C4-2B (cell line): ENCODE results near the gene LRCH2.

Source experiments
- H3K27ac ChIP-seq: fragments of 450-650 bp; 2 replicates; pipeline ENCODE4 v1.5.1; 2017
- ZFX ChIP-seq: fragments of 450-650 bp; IDR thresholded peaks from 2 replicates; pipeline ENCODE4 v1.6.1; 2017
- TF ChIP-seq, protein P1 (sequence below): fragments of 450-650 bp; conservative IDR thresholded peaks from 2 replicates; pipeline ENCODE4 v1.5.1; 2017; ENCODE audit warnings: mild to moderate bottlenecking

The LRCH2 gene

DNA sequence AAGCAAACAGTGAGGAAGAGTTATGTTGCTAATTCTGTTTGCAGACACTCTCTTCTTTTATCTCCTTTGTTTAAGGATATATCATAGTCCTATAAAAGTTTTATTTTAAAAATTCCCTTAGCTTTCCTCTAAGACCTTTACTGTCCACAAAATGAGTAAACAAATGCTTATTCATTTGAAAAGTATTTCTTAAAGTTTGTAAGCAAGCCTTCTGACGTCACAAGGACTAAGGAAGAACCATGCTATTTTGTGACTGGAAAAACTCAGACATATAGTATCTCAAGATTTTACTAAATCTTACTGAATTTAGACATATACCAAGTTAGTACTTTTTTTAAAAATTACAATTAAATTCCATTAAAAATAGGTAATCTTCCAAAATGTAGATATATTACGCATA, 49.9 kb downstream of the LRCH2 start:
- TF ChIP-seq ZFX, result no peak
- TF ChIP-seq, protein P1, sequence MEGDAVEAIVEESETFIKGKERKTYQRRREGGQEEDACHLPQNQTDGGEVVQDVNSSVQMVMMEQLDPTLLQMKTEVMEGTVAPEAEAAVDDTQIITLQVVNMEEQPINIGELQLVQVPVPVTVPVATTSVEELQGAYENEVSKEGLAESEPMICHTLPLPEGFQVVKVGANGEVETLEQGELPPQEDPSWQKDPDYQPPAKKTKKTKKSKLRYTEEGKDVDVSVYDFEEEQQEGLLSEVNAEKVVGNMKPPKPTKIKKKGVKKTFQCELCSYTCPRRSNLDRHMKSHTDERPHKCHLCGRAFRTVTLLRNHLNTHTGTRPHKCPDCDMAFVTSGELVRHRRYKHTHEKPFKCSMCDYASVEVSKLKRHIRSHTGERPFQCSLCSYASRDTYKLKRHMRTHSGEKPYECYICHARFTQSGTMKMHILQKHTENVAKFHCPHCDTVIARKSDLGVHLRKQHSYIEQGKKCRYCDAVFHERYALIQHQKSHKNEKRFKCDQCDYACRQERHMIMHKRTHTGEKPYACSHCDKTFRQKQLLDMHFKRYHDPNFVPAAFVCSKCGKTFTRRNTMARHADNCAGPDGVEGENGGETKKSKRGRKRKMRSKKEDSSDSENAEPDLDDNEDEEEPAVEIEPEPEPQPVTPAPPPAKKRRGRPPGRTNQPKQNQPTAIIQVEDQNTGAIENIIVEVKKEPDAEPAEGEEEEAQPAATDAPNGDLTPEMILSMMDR, result no peak
- no peak overlapping the region for H3K27ac ChIP-seq

DNA sequence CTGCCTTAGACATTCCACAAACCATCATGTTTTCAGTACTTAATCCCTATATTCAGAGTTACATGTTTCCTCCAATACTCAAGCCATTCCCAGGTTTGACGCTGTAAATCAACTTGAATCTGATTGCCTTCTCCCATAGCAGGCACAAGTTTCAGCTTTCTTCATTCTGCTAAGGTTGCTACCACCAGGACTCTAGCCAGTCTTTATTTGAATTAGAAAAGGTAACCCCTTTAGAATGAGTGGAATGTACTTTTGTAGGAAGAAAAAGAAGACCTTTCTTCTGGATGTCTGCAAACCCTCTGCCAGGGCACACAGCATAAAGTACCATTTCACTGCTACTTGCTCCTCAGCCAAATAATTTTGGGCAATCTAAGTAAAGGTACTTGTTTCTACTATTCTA, 55.4 kb downstream of the LRCH2 start:
- no peak for TF ChIP-seq ZFX
- TF ChIP-seq, protein P1, result no peak
- no peak overlapping the region for H3K27ac ChIP-seq

DNA sequence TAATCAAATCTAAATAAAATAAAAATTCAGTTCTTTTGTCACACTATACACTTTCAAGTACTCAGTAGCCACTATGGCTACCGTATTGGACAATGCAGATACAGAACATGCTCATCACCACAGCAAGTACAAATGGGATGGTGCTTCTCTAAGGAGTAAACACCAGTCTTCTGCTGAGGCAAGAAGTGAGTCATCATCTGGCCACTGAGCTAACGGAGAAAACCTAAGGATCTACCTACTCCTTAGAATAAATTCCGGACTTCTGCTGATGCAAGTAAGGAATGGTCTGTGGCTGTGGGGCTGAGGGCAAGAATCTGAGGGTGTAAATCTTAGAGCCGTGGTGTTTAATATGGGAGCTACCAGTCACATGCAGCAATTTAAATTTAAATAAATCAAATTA, 56.0 kb downstream of the LRCH2 start:
- no peak for TF ChIP-seq ZFX
- TF ChIP-seq, protein P1, result no peak
- no peak overlapping the region for H3K27ac ChIP-seq

DNA sequence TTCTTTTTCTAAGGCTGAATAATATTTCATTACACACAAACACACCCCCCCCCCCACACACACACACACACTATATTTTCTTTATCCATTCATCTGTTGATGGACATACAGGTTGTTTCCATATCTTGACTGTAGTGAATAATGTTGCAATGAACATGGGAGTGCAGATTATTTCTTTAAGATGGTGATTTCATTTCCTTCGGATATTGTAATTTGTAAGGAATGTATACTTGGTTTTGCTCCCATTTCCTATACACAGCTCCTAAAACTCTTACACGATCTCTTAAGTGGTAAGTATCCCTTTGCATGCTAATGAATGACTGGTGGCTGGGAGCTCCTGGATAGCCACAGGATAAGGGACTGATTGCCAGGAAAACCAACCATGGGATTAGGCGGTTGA, 59.3 kb downstream of the LRCH2 start:
- no peak overlapping the region for H3K27ac ChIP-seq
- TF ChIP-seq ZFX, result no peak
- TF ChIP-seq, protein P1, result no peak

DNA sequence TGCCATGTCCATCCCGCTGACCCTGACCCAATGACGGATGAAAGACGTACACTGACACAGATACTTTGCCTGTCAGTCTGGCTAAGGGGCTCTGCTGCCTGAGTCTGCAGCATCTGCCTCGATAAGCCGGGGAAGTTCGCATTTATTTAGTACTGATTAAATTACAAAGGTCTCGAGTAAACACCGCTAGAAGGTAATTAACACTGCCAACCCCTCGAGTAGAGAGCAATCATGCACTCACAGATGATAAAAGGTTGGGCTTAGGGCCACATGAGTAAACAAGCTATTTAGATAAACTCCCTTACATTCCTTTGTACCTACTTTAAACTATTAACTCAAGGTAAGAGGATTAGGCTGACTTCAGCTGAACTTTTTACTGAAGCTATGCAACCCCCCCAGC, 60.7 kb downstream of the LRCH2 start:
- TF ChIP-seq ZFX, result no peak
- TF ChIP-seq, protein P1, result no peak
- no peak overlapping the region for H3K27ac ChIP-seq

DNA sequence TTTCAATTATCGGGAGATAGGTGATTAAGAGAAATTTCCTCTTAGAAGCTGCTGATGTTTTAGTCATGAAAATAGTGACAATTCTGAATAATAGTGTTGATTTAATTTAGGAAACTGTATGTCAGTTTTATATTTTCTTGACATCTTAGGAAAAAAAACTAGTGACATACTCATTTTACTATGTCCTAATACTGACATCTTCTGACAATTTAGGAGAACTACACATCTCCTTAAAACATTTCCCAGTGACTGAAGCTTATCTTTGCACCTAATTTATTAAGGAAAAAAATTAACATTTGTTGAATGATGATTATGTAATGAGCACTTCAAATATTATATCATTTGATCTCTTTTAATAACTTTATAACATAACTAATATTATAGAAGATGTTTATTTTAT, 86.7 kb downstream of the LRCH2 start:
- TF ChIP-seq, protein P1, result peak; percentile 51
- no peak for TF ChIP-seq ZFX
- no peak overlapping the region for H3K27ac ChIP-seq

DNA sequence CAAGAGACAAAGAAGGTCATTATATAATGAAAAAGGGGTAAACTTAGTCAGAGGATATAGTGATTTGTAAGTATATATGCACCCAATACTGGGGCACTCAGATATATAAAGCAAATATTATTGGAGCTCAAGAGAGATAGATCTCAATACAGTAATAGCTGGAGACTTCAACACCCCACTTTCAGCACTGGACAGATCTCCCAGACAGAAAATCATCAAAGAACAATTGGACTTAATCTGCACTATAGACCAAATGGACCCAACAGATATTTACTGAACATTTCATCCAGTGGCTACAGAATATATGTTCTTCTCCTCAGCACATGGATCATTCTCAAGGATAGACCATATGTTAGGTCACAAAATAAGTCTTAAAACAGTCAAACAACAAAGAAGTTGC, 91.8 kb downstream of the LRCH2 start:
- TF ChIP-seq ZFX, result no peak
- TF ChIP-seq, protein P1, result no peak
- no peak overlapping the region for H3K27ac ChIP-seq
